GM12873 (cell line): ENCODE measurements around the gene FBXO33.

Experiments used
- TF ChIP-seq, protein P1 (sequence below): IDR thresholded peaks from 2 replicates; pipeline ENCODE4 v1.5.1; 2012; ENCODE audit warnings: low read depth, mild to moderate bottlenecking, moderate library complexity, low read length, control low read depth; ENCODE audit not compliant: insufficient read depth; ENCODE audit errors: missing control alignments

FBXO33 gene

GRCh38 chr14:39383026-39383660 is 49.1 kb downstream of the FBXO33 start:
- TF ChIP-seq, protein P1, sequence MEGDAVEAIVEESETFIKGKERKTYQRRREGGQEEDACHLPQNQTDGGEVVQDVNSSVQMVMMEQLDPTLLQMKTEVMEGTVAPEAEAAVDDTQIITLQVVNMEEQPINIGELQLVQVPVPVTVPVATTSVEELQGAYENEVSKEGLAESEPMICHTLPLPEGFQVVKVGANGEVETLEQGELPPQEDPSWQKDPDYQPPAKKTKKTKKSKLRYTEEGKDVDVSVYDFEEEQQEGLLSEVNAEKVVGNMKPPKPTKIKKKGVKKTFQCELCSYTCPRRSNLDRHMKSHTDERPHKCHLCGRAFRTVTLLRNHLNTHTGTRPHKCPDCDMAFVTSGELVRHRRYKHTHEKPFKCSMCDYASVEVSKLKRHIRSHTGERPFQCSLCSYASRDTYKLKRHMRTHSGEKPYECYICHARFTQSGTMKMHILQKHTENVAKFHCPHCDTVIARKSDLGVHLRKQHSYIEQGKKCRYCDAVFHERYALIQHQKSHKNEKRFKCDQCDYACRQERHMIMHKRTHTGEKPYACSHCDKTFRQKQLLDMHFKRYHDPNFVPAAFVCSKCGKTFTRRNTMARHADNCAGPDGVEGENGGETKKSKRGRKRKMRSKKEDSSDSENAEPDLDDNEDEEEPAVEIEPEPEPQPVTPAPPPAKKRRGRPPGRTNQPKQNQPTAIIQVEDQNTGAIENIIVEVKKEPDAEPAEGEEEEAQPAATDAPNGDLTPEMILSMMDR = no peak

- TF ChIP-seq, protein P1 = no peak
Observed at GRCh38 chr14:39382463-39382862, 49.8 kb downstream of the FBXO33 start.

- TF ChIP-seq, protein P1 = no peak
Observed at GRCh38 chr14:39381366-39381765, 50.9 kb downstream of the FBXO33 start.

DNA sequence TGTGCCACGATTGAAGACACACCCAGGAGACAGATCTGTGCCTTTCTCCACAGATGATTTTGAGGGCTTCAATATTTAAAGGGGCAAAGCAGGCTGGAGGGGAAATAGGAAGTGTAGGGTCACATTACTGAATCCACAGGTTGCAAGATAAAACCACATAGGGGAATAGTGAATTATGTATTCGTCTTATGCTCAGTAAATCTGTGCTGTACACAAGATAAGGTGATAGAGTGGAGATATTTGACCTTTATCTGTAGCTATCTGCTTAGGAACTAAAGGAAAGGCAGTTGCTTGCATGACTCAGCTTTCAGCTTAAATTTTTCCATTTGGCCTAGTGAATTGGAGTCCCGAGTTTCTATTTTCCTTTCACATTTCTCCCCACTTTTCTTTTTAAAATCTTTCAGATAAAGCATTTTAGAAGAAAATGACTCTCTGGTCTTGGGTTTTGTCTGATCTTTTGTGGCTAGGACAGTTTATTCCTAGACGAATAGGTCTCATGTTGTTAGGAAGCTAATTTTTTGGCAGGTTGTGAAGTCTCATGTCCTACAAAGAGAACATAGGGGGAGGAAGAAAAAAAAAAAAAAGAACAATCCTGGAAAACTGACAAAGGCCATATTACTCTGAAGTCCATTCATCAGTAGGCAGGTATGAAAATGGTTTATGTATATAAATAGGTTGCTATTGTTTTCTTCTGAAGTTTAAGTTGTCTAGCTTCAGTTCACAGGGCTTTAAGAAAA is 55.4 kb downstream of the FBXO33 start:
- TF ChIP-seq, protein P1 = no peak

DNA sequence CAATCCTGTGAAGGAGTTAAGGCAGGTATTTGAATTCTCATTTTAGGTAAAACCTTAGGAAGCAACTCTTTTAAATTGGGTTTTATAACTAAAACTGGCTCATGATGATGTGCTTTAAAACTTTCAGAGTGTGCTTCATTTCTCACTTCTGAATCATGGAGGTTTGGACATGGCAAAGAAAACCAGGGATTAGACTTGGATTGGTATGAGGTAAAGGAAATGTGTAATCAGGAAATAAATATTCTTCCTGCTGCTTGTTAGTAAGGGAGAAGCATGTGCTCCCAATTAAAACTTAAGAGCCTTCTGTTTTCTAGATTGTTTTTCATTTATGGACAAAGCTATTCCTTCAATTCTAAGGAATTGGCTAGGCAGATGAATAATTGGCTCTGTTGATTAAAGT is 57.4 kb downstream of the FBXO33 start:
- TF ChIP-seq, protein P1 = no peak

- TF ChIP-seq, protein P1 = no peak
Observed at GRCh38 chr14:39372656-39373055, 59.6 kb downstream of the FBXO33 start.

GRCh38 chr14:39370415-39370814 is 61.8 kb downstream of the FBXO33 start:
- TF ChIP-seq, protein P1 = no peak
